ENCODE data around the gene C2orf49.
"Not testable (repeated sequence)": the region's sequence is repeated elsewhere in the genome, so short reads cannot be mapped to it uniquely, and the experiment has no call there.

C2orf49 gene

GRCh38 chr2:105324732-105325131, 12.6 kb upstream of the C2orf49 start:
- H3K4me3 ChIP-seq (ENCODE audit: low read length) = no peak overlapping the region
- no peak overlapping the region for H3K9ac ChIP-seq (ENCODE audit: low read length)

DNA sequence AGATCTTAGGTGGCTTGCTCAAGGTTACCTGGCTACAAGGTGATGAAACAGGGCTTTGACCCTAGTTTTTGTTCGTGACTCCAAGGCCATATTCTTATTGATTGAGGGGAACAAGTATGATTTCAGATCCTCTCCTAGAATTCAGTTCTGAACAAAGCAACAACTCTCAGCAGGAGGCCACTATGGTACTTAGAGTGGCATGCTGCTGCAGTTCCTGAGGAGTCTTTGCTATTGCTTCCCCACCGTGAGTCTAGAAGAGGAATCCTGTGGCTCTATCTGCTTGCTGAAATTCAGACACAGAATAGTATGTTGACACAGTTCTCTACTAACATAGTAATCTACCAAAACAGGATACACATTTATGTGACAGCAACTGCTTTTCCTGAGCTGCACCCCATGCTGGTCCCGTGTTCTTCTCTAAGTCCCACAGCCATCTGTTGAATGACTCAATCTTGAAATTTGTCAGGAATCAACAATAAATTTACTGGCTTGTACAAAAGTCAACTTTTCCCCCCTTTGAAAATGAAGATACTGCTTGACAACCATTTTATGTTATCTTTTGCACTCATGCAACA, 11.9 kb upstream of the C2orf49 start:
- H3K9ac ChIP-seq (ENCODE audit: low read length) = no peak overlapping the region
- peaks cover 26% of the 10 kb centered on the region for H4K20me1 ChIP-seq (ENCODE audit: insufficient read depth, low read length)

More at GRCh38 chr2:105324732-105325131, 12.6 kb upstream of the C2orf49 start:
- Histone ChIP-seq H3K4me2 (ENCODE audit: low read length) (no peak overlapping the region), H3K36me3 (replicated peaks; ENCODE audit: low read depth, low read length) (peaks cover 22% of the 10 kb centered on the region), H3K9me3 (ENCODE audit: insufficient read depth, low read length) (no peaks in the 10 kb centered on the region), H4K20me1 (ENCODE audit: insufficient read depth, low read length) (peaks cover 33% of the 10 kb centered on the region), H3K79me2 (ENCODE audit: low read length) (peaks cover 98% of the 10 kb centered on the region), H3K4me1 (ENCODE audit: low read length) (peaks cover 22% of the 10 kb centered on the region), H3K27me3 (ENCODE audit: low read depth, low read length) (no peaks in the 10 kb centered on the region), H2AFZ (ENCODE audit: low read depth, low read length) (no peak overlapping the region), H3K27ac (ENCODE audit: low read length) (no peak overlapping the region)
- no peak for TF ChIP-seq EZH2phosphoT487 (IDR thresholded peaks at IDR 0.05; ENCODE audit: low read depth)
- TF ChIP-seq, protein P1, sequence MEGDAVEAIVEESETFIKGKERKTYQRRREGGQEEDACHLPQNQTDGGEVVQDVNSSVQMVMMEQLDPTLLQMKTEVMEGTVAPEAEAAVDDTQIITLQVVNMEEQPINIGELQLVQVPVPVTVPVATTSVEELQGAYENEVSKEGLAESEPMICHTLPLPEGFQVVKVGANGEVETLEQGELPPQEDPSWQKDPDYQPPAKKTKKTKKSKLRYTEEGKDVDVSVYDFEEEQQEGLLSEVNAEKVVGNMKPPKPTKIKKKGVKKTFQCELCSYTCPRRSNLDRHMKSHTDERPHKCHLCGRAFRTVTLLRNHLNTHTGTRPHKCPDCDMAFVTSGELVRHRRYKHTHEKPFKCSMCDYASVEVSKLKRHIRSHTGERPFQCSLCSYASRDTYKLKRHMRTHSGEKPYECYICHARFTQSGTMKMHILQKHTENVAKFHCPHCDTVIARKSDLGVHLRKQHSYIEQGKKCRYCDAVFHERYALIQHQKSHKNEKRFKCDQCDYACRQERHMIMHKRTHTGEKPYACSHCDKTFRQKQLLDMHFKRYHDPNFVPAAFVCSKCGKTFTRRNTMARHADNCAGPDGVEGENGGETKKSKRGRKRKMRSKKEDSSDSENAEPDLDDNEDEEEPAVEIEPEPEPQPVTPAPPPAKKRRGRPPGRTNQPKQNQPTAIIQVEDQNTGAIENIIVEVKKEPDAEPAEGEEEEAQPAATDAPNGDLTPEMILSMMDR (IDR thresholded peaks at IDR 0.05; ENCODE audit: low read depth, low read length) = no peak

GRCh38 chr2:105327271-105327670, 10.1 kb upstream of the C2orf49 start:
- H2AFZ ChIP-seq (ENCODE audit: low read depth, low read length); H3K4me3 ChIP-seq (ENCODE audit: low read length); H3K9me3 ChIP-seq (ENCODE audit: insufficient read depth, low read length); H3K27me3 ChIP-seq (ENCODE audit: low read depth, low read length); H3K27ac ChIP-seq (ENCODE audit: low read length); H3K9ac ChIP-seq (ENCODE audit: low read length); H3K4me2 ChIP-seq (ENCODE audit: low read length): not testable (repeated sequence)
- H4K20me1 ChIP-seq (ENCODE audit: insufficient read depth, low read length) = peaks cover 23% of the 10 kb centered on the region
- H3K36me3 ChIP-seq (replicated peaks; ENCODE audit: low read depth, low read length) = peaks cover 22% of the 10 kb centered on the region
- H3K4me1 ChIP-seq (ENCODE audit: low read length) = peaks cover 32% of the 10 kb centered on the region
- peaks cover 85% of the 10 kb centered on the region for H3K79me2 ChIP-seq (ENCODE audit: low read length)

More for the DNA sequence above, 11.9 kb upstream of the C2orf49 start:
- H3K27ac ChIP-seq (ENCODE audit: low read length) = no peak overlapping the region
- peaks cover 26% of the 10 kb centered on the region for H3K4me1 ChIP-seq (ENCODE audit: low read length)
- no peak overlapping the region for H3K4me2 ChIP-seq (ENCODE audit: low read length)
- H3K79me2 ChIP-seq (ENCODE audit: low read length) = peaks cover 98% of the 10 kb centered on the region
- TF ChIP-seq EZH2phosphoT487 (IDR thresholded peaks at IDR 0.05; ENCODE audit: low read depth) = no peak
- TF ChIP-seq, protein P1 (IDR thresholded peaks at IDR 0.05; ENCODE audit: low read depth, low read length) = no peak
- H3K9me3 ChIP-seq (ENCODE audit: insufficient read depth, low read length) = no peaks in the 10 kb centered on the region
- no peak overlapping the region for H2AFZ ChIP-seq (ENCODE audit: low read depth, low read length)
- H3K36me3 ChIP-seq (replicated peaks; ENCODE audit: low read depth, low read length) = peaks cover 22% of the 10 kb centered on the region
- no peak overlapping the region for H3K4me3 ChIP-seq (ENCODE audit: low read length)
- no peaks in the 10 kb centered on the region for H3K27me3 ChIP-seq (ENCODE audit: low read depth, low read length)

DNA sequence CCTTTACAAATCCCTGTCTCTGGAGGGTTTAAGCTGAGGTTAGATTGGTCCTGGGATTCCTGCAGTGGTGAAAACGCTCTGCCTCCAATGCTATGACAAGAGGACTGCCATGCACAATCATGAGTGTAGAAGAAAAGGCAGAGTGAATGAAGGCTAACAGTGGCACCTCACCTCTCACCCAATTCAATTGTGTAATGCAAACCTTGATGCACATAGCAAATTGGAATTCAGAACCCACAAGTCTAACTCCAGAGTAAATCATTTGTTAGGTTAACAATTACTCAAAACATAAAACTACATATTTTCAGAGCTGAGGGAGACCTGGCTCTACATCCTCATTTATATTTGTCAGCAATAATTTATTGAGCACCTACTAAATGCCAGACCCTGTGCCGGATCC, 9.7 kb upstream of the C2orf49 start:
- peaks cover 20% of the 10 kb centered on the region for H4K20me1 ChIP-seq (ENCODE audit: insufficient read depth, low read length)
- peaks cover 32% of the 10 kb centered on the region for H3K4me1 ChIP-seq (ENCODE audit: low read length)
- peak overlapping the region; percentile 95 for H3K4me2 ChIP-seq (ENCODE audit: low read length)
- no peak overlapping the region for H3K4me3 ChIP-seq (ENCODE audit: low read length)
- H3K27ac ChIP-seq (ENCODE audit: low read length) = no peak overlapping the region
- no peak overlapping the region for H3K9ac ChIP-seq (ENCODE audit: low read length)
- TF ChIP-seq, protein P1 (IDR thresholded peaks at IDR 0.05; ENCODE audit: low read depth, low read length) = no peak
- no peak for TF ChIP-seq EZH2phosphoT487 (IDR thresholded peaks at IDR 0.05; ENCODE audit: low read depth)
- no peaks in the 10 kb centered on the region for H3K27me3 ChIP-seq (ENCODE audit: low read depth, low read length)
- H3K9me3 ChIP-seq (ENCODE audit: insufficient read depth, low read length) = no peaks in the 10 kb centered on the region
- H3K79me2 ChIP-seq (ENCODE audit: low read length) = peaks cover 81% of the 10 kb centered on the region
- no peak overlapping the region for H2AFZ ChIP-seq (ENCODE audit: low read depth, low read length)
- peaks cover 18% of the 10 kb centered on the region for H3K36me3 ChIP-seq (replicated peaks; ENCODE audit: low read depth, low read length)
